Astrocyte (in vitro differentiated cells and primary cell): ENCODE data around the gene RTTN. TPM values are rescaled to one million over a fixed set of nuclear protein-coding genes. Genes with fewer than 3 reads are reported as not detected.

Experiments used
- DNase-seq: peaks from one replicate; pipeline ENCODE4 v3.0.0-alpha.2; 2010; ENCODE audit warnings: low read depth
- FAIRE-seq: peaks from 2 replicates; lab custom pipeline; 2011; peaks lifted over from hg19 to GRCh38; lab: Jason Lieb, UNC
- H2AFZ ChIP-seq: 2 replicates; pipeline ENCODE4 v1.6.0; 2012; ENCODE audit warnings: low read depth, low read length, inconsistent platforms
- H3K27ac ChIP-seq: 2 replicates; pipeline ENCODE4 v1.5.1; 2011; ENCODE audit warnings: low read depth, low read length, inconsistent platforms
- H3K27me3 ChIP-seq: 2 replicates; pipeline ENCODE4 v1.6.0; 2011; ENCODE audit warnings: low read length, inconsistent platforms; ENCODE audit not compliant: insufficient read depth
- H3K36me3 ChIP-seq: 2 replicates; pipeline ENCODE4 v1.5.1; 2011; ENCODE audit warnings: low read length, inconsistent platforms; ENCODE audit not compliant: insufficient read depth
- H3K4me1 ChIP-seq: 2 replicates; pipeline ENCODE4 v1.5.1; 2011; ENCODE audit warnings: low read length, inconsistent platforms; ENCODE audit not compliant: insufficient read depth
- H3K4me2 ChIP-seq: 2 replicates; pipeline ENCODE4 v1.6.0; 2012; ENCODE audit warnings: low read length, inconsistent platforms
- H3K4me3 ChIP-seq: 2 replicates; pipeline ENCODE4 v1.5.1; 2011; ENCODE audit warnings: low read depth, mild to moderate bottlenecking, low read length, inconsistent platforms; ENCODE audit not compliant: insufficient read depth
- H3K79me2 ChIP-seq: 2 replicates; pipeline ENCODE4 v1.6.0; 2012; ENCODE audit warnings: mild to moderate bottlenecking, low read length, inconsistent platforms; ENCODE audit not compliant: insufficient read depth
- H3K9ac ChIP-seq: 2 replicates; pipeline ENCODE4 v1.6.0; 2012; ENCODE audit warnings: mild to moderate bottlenecking, low read length, inconsistent platforms
- H3K9me3 ChIP-seq: 2 replicates; pipeline ENCODE4 v1.5.1; 2012; ENCODE audit warnings: low read depth, mild to moderate bottlenecking, low read length, inconsistent platforms; ENCODE audit not compliant: insufficient read depth
- H4K20me1 ChIP-seq: 2 replicates; pipeline ENCODE4 v1.6.0; 2012; ENCODE audit warnings: low read length, inconsistent platforms; ENCODE audit not compliant: insufficient read depth
- H3K27ac Mint-ChIP-seq: one replicate; pipeline ENCODE4 v1.8.0; 2021; ENCODE audit warnings: mild to moderate bottlenecking, mixed read lengths; ENCODE audit not compliant: unreplicated experiment
- H3K27me3 Mint-ChIP-seq: one replicate; pipeline ENCODE4 v1.8.0; 2021; ENCODE audit warnings: low read depth, mixed read lengths; ENCODE audit not compliant: unreplicated experiment
- H3K36me3 Mint-ChIP-seq: one replicate; pipeline ENCODE4 v1.8.0; 2021; ENCODE audit warnings: low read depth, mixed read lengths; ENCODE audit not compliant: unreplicated experiment
- H3K4me1 Mint-ChIP-seq: one replicate; pipeline ENCODE4 v1.8.0; 2021; ENCODE audit warnings: low read depth, mixed read lengths; ENCODE audit not compliant: unreplicated experiment
- H3K4me3 Mint-ChIP-seq: one replicate; pipeline ENCODE4 v1.8.0; 2021; ENCODE audit warnings: mild to moderate bottlenecking, moderate library complexity, mixed read lengths; ENCODE audit not compliant: unreplicated experiment
- H3K9me3 Mint-ChIP-seq: one replicate; pipeline ENCODE4 v1.8.0; 2021; ENCODE audit warnings: mild to moderate bottlenecking, mixed read lengths; ENCODE audit not compliant: unreplicated experiment
- EZH2 ChIP-seq: IDR thresholded peaks from 2 replicates; pipeline ENCODE4 v1.6.1; 2012; ENCODE audit warnings: mild to moderate bottlenecking, low read length, inconsistent platforms; ENCODE audit not compliant: insufficient read depth
- total RNA-seq: library from RNA; stranded (reverse); gene quantifications from 2 replicates; pipeline ENCODE4 v1.2.1, GENCODE V29; 2021
- TF ChIP-seq, protein P1 (sequence below): IDR thresholded peaks from 2 replicates; pipeline ENCODE4 v1.5.1; 2011; ENCODE audit warnings: low read depth, mild to moderate bottlenecking, inconsistent platforms, low read length, moderate library complexity; ENCODE audit not compliant: insufficient read depth

The RTTN gene
- total RNA-seq, 1 donor from 2014 or later, result 6.3 TPM

DNA sequence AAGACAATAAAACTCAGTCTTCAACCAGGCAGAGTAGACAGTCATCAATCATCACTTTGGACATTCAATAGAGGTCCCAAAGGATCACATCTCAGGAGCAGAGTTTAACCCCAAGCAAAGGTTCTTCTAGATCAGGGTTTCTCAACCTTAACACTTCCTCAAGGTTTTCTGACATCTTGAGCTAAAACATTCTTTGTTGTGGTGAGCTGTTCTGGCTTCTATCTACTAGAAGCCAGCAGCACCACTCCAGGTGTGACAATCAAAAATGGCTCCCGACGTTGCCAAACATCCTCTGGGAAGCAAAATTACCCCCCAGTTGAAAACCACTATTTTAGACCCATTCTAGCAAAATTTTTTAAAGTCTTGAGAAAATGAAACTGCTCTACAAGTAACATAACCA is 22.0 kb downstream of the RTTN start:
- no peak overlapping the region for H2AFZ ChIP-seq
- H3K79me2 ChIP-seq, result no peaks in the 10 kb centered on the region
- DNase-seq (no peak), FAIRE-seq (no peak)
- no peaks in the 10 kb centered on the region for H3K36me3 Mint-ChIP-seq
- H3K4me3 Mint-ChIP-seq, result no peak overlapping the region
- no peak overlapping the region for H3K9ac ChIP-seq
- no peaks in the 10 kb centered on the region for H3K9me3 ChIP-seq
- no peaks in the 10 kb centered on the region for H3K27me3 Mint-ChIP-seq
- no peak for TF ChIP-seq EZH2
- TF ChIP-seq, protein P1, sequence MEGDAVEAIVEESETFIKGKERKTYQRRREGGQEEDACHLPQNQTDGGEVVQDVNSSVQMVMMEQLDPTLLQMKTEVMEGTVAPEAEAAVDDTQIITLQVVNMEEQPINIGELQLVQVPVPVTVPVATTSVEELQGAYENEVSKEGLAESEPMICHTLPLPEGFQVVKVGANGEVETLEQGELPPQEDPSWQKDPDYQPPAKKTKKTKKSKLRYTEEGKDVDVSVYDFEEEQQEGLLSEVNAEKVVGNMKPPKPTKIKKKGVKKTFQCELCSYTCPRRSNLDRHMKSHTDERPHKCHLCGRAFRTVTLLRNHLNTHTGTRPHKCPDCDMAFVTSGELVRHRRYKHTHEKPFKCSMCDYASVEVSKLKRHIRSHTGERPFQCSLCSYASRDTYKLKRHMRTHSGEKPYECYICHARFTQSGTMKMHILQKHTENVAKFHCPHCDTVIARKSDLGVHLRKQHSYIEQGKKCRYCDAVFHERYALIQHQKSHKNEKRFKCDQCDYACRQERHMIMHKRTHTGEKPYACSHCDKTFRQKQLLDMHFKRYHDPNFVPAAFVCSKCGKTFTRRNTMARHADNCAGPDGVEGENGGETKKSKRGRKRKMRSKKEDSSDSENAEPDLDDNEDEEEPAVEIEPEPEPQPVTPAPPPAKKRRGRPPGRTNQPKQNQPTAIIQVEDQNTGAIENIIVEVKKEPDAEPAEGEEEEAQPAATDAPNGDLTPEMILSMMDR, result no peak
- H3K4me2 ChIP-seq, result no peak overlapping the region
- no peaks in the 10 kb centered on the region for H3K9me3 Mint-ChIP-seq
- H3K4me3 ChIP-seq, result no peak overlapping the region
- H3K27ac ChIP-seq, result no peak overlapping the region
- peaks cover 11% of the 10 kb centered on the region for H3K4me1 Mint-ChIP-seq
- H3K36me3 ChIP-seq, result no peaks in the 10 kb centered on the region
- no peaks in the 10 kb centered on the region for H4K20me1 ChIP-seq
- H3K27me3 ChIP-seq, result no peaks in the 10 kb centered on the region
- peaks cover 17% of the 10 kb centered on the region for H3K4me1 ChIP-seq
- no peak overlapping the region for H3K27ac Mint-ChIP-seq

DNA sequence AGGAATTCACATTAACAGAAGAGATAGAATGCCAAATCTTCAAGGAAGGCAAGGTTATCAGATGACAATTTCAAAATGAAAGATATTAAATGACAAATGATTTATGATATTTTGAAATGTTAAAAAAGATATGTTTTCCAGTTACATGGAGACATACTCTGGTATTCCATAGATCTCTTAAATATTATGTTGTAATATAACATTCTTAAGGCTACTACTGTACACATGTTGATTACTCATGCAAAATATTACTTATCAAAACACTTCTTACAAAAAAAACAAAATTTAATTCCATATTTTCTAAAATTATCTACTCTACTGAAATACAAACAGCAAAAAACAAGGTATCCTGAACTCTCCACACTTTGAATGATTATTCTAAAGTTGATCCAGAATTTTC is 22.9 kb downstream of the RTTN start:
- Mint-ChIP-seq H3K36me3 (no peaks in the 10 kb centered on the region), H3K27ac (no peak overlapping the region), H3K4me3 (no peak overlapping the region), H3K27me3 (no peaks in the 10 kb centered on the region), H3K9me3 (no peaks in the 10 kb centered on the region), H3K4me1 (peaks cover 11% of the 10 kb centered on the region)
- H3K4me2 ChIP-seq, result no peak overlapping the region
- H3K79me2 ChIP-seq, result no peaks in the 10 kb centered on the region
- no peaks in the 10 kb centered on the region for H3K9me3 ChIP-seq
- peaks cover 17% of the 10 kb centered on the region for H3K4me1 ChIP-seq
- H3K36me3 ChIP-seq, result peaks cover 1% of the 10 kb centered on the region
- no peaks in the 10 kb centered on the region for H4K20me1 ChIP-seq
- H3K27me3 ChIP-seq, result no peaks in the 10 kb centered on the region
- no peak overlapping the region for H3K27ac ChIP-seq
- FAIRE-seq (no peak), DNase-seq (no peak)
- TF ChIP-seq, protein P1, result no peak
- no peak for TF ChIP-seq EZH2
- no peak overlapping the region for H3K9ac ChIP-seq
- no peak overlapping the region for H3K4me3 ChIP-seq
- no peak overlapping the region for H2AFZ ChIP-seq

DNA sequence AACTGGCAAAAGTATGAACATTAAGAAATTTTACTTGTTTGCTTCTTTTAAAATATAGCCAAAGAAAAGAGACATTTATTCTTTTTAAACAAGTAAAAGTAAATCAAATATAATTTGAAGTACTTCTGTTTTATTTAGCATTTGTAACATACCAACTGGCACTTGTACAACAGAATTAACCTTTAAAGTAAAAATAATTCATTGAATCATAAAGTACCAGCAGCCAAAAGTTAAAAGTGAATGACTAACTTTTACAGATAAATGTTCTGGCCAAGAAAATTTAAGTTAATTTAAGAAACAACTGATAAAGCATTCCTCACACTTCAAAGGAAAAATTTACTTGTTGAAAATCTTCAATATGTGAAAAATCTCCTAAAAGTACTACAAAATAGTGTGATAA is 23.8 kb downstream of the RTTN start:
- TF ChIP-seq, protein P1, result no peak
- H3K27ac Mint-ChIP-seq, result peak overlapping the region; percentile 49
- H3K9ac ChIP-seq, result peak overlapping the region; percentile 8

More for the DNA sequence above, 23.8 kb downstream of the RTTN start:
- Histone ChIP-seq H3K27me3 (no peaks in the 10 kb centered on the region), H3K27ac (peak overlapping the region; percentile 46), H3K4me1 (peaks cover 17% of the 10 kb centered on the region), H4K20me1 (no peaks in the 10 kb centered on the region), H3K4me2 (peak overlapping the region; percentile 66), H2AFZ (no peak overlapping the region), H3K79me2 (no peaks in the 10 kb centered on the region), H3K4me3 (no peak overlapping the region), H3K36me3 (peaks cover 3% of the 10 kb centered on the region), H3K9me3 (no peaks in the 10 kb centered on the region)
- FAIRE-seq, result no peak
- H3K9me3 Mint-ChIP-seq, result no peaks in the 10 kb centered on the region
- H3K27me3 Mint-ChIP-seq, result no peaks in the 10 kb centered on the region
- peaks cover 11% of the 10 kb centered on the region for H3K4me1 Mint-ChIP-seq
- no peak overlapping the region for H3K4me3 Mint-ChIP-seq
- peak; percentile 25 for DNase-seq
- H3K36me3 Mint-ChIP-seq, result no peaks in the 10 kb centered on the region
